Loucy (cell line): ENCODE measurements around the gene CYP17A1.

ENCODE experiments used
- CTCF ChIP-seq: fragments of 200-600 bp; sonication (generic); conservative IDR thresholded peaks from 2 replicates; pipeline ENCODE4 v1.5.1; 2014; ENCODE audit warnings: mild to moderate bottlenecking, antibody characterized with exemption, low read length
- EZH2phosphoT487 ChIP-seq: fragments of 200-600 bp; IDR thresholded peaks from 2 replicates; pipeline ENCODE4 v1.6.1; 2018; ENCODE audit warnings: antibody characterized with exemption, mild to moderate bottlenecking, moderate library complexity, borderline replicate concordance

DNA sequence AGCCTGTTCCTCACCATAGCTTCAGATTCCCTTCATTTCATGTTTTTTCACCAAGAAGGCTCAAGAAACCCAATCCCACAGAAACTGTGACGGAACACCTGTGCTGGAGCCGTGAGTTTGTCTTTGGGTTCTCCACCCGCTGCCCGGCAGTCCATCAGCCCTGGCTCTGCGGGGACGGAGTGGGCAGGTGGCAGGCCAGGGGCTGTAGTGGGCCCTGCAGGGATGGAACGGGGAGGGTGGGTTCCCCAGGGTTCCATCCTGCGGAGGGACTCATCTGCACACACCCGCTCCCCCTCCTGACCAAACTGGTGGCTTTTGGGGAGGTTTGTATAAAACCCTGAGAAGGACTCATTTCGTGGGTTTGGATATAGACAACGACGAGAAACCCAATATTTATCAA lies 15.0 kb downstream of the CYP17A1 start:
- TF ChIP-seq CTCF: no peak
- no peak for TF ChIP-seq EZH2phosphoT487
